BLaER1 treated with 17β-estradiol and CSF1 and Interleukin-3, amounts not matched to agents 10 nM and 100 nM (cell line): ENCODE data around the gene GRID1.
A peak's percentile ranks its signal among the peaks of the same experiment; 100 is the strongest.

ENCODE experiments used
- H3K27ac ChIP-seq, 11 experiments: shearing (Covaris generic); formaldehyde crosslinking; 2 replicates each; pipeline ENCODE4 v1.8.1; 2022
- H3K27me3 ChIP-seq, 11 experiments: shearing (Covaris generic); formaldehyde crosslinking; 2 replicates each; pipeline ENCODE4 v1.8.1; 2022
- H3K36me3 ChIP-seq, 11 experiments: shearing (Covaris generic); formaldehyde crosslinking; 2 replicates each; pipeline ENCODE4 v1.8.1; 2022
- H3K4me1 ChIP-seq, 10 experiments: shearing (Covaris generic); formaldehyde crosslinking; 2 replicates each; pipeline ENCODE4 v1.8.1; 2022
- H3K4me2 ChIP-seq, 11 experiments: shearing (Covaris generic); formaldehyde crosslinking; 2 replicates each; pipeline ENCODE4 v1.8.1; 2022
- H3K4me3 ChIP-seq, 10 experiments: shearing (Covaris generic); formaldehyde crosslinking; 2 replicates each; pipeline ENCODE4 v1.8.1; 2022
- H3K9ac ChIP-seq, 11 experiments: shearing (Covaris generic); formaldehyde crosslinking; 2 replicates each; pipeline ENCODE4 v1.8.1; 2022
- H3K9me3 ChIP-seq, 11 experiments: shearing (Covaris generic); formaldehyde crosslinking; replicated peaks in 1 of 11; 2 replicates each; pipeline ENCODE4 v1.8.1; 2022
- H4K20me1 ChIP-seq, 11 experiments: shearing (Covaris generic); formaldehyde crosslinking; 2 replicates each; pipeline ENCODE4 v1.8.1; 2022
- Cebpa-rat ChIP-seq, 11 experiments: shearing (Covaris generic); IDR thresholded peaks; 2 replicates each; pipeline ENCODE4 v1.8.1; 2022

GRID1 gene

GRCh38 chr10:86261941-86262687 is 104.5 kb downstream of the GRID1 start:
- no peak overlapping the region for H3K9ac ChIP-seq
- H3K4me2 ChIP-seq: peak overlapping the region in 6 of 11 experiments; percentile 24 to 58 (median 42); a peak in 11 of 22 replicates
- H3K9me3 ChIP-seq: no peaks in the 10 kb centered on the region
- H4K20me1 ChIP-seq: peaks cover 0 to 6% (median 0%) of the 10 kb centered on the region in 11 experiments; a peak in 1 of 22 replicates
- H3K4me1 ChIP-seq: peaks cover 8 to 28% (median 17%) of the 10 kb centered on the region in 10 experiments
- 0 out of 22 replicates have a peak, but pooled peaks cover 0 to 4% (median 0%) of the 10 kb centered on the region in 11 experiments for H3K27me3 ChIP-seq
- TF ChIP-seq Cebpa-rat (IDR thresholded peaks at IDR 0.05): no peak
- no peak overlapping the region for H3K4me3 ChIP-seq
- no peak overlapping the region for H3K27ac ChIP-seq
- H3K36me3 ChIP-seq: no peaks in the 10 kb centered on the region

GRCh38 chr10:86261470-86261869 is 105.1 kb downstream of the GRID1 start:
- 0 out of 22 replicates have a peak, but pooled peaks cover 0 to 4% (median 0%) of the 10 kb centered on the region in 11 experiments for H3K27me3 ChIP-seq
- no peak overlapping the region for H3K4me3 ChIP-seq
- H3K4me2 ChIP-seq: no peak overlapping the region
- no peak overlapping the region for H3K9ac ChIP-seq
- H3K9me3 ChIP-seq: no peaks in the 10 kb centered on the region
- no peak for TF ChIP-seq Cebpa-rat (IDR thresholded peaks at IDR 0.05)
- peaks cover 0 to 6% (median 0%) of the 10 kb centered on the region in 11 experiments; a peak in 1 of 22 replicates for H4K20me1 ChIP-seq
- no peak overlapping the region for H3K27ac ChIP-seq
- peaks cover 2 to 21% (median 11%) of the 10 kb centered on the region in 10 experiments; a peak in 18 of 20 replicates for H3K4me1 ChIP-seq
- no peaks in the 10 kb centered on the region for H3K36me3 ChIP-seq

GRCh38 chr10:86260564-86260963 is 106.0 kb downstream of the GRID1 start:
- Histone ChIP-seq H3K36me3 (no peaks in the 10 kb centered on the region), H3K9me3 (no peaks in the 10 kb centered on the region), H3K4me1 (peaks cover 0 to 16% (median 5%) of the 10 kb centered on the region in 10 experiments; a peak in 9 of 20 replicates), H3K4me3 (no peak overlapping the region), H4K20me1 (peaks cover 0 to 6% (median 0%) of the 10 kb centered on the region in 11 experiments; a peak in 1 of 22 replicates), H3K27me3 (0 out of 22 replicates have a peak, but pooled peaks cover 0 to 4% (median 0%) of the 10 kb centered on the region in 11 experiments), H3K9ac (no peak overlapping the region), H3K4me2 (no peak overlapping the region), H3K27ac (no peak overlapping the region)
- TF ChIP-seq Cebpa-rat (IDR thresholded peaks at IDR 0.05): no peak

- Histone ChIP-seq H3K9ac (no peak overlapping the region), H3K27me3 (0 out of 22 replicates have a peak, but pooled peaks cover 0 to 4% (median 0%) of the 10 kb centered on the region in 11 experiments), H3K4me1 (peaks cover 0 to 18% (median 6%) of the 10 kb centered on the region in 10 experiments; a peak in 9 of 20 replicates), H3K27ac (no peak overlapping the region), H4K20me1 (peaks cover 0 to 6% (median 0%) of the 10 kb centered on the region in 11 experiments; a peak in 1 of 22 replicates), H3K9me3 (no peaks in the 10 kb centered on the region), H3K4me2 (no peak overlapping the region), H3K36me3 (no peaks in the 10 kb centered on the region), H3K4me3 (no peak overlapping the region)
- TF ChIP-seq Cebpa-rat (IDR thresholded peaks at IDR 0.05): no peak
Measured at GRCh38 chr10:86259901-86260562, 106.6 kb downstream of the GRID1 start.

- Histone ChIP-seq H3K27me3 (0 out of 22 replicates have a peak, but pooled peaks cover 0 to 4% (median 0%) of the 10 kb centered on the region in 11 experiments), H3K36me3 (no peaks in the 10 kb centered on the region), H3K9me3 (no peaks in the 10 kb centered on the region), H3K27ac (no peak overlapping the region), H3K4me2 (no peak overlapping the region), H3K4me1 (peaks cover 0 to 18% (median 6%) of the 10 kb centered on the region in 10 experiments; a peak in 9 of 20 replicates), H3K4me3 (no peak overlapping the region), H3K9ac (no peak overlapping the region), H4K20me1 (peaks cover 0 to 6% (median 0%) of the 10 kb centered on the region in 11 experiments; a peak in 1 of 22 replicates)
- no peak for TF ChIP-seq Cebpa-rat (IDR thresholded peaks at IDR 0.05)
Measured at GRCh38 chr10:86258941-86259340, 107.7 kb downstream of the GRID1 start.

GRCh38 chr10:86258499-86258898 is 108.1 kb downstream of the GRID1 start:
- Histone ChIP-seq H3K4me2 (no peak overlapping the region), H4K20me1 (peaks cover 0 to 6% (median 0%) of the 10 kb centered on the region in 11 experiments; a peak in 1 of 22 replicates), H3K4me3 (no peak overlapping the region), H3K4me1 (peaks cover 0 to 18% (median 6%) of the 10 kb centered on the region in 10 experiments; a peak in 9 of 20 replicates), H3K27ac (no peak overlapping the region), H3K36me3 (no peaks in the 10 kb centered on the region), H3K9ac (no peak overlapping the region), H3K27me3 (0 out of 22 replicates have a peak, but pooled peaks cover 0 to 4% (median 0%) of the 10 kb centered on the region in 11 experiments), H3K9me3 (no peaks in the 10 kb centered on the region)
- TF ChIP-seq Cebpa-rat (IDR thresholded peaks at IDR 0.05): no peak

GRCh38 chr10:86257683-86258082 is 108.9 kb downstream of the GRID1 start:
- TF ChIP-seq Cebpa-rat (IDR thresholded peaks at IDR 0.05): no peak
- Histone ChIP-seq H3K4me2 (no peak overlapping the region), H3K4me3 (no peak overlapping the region), H3K9ac (no peak overlapping the region), H3K9me3 (no peaks in the 10 kb centered on the region), H3K27me3 (no peaks in the 10 kb centered on the region), H3K27ac (no peak overlapping the region), H3K4me1 (peaks cover 0 to 18% (median 6%) of the 10 kb centered on the region in 10 experiments; a peak in 9 of 20 replicates), H3K36me3 (no peaks in the 10 kb centered on the region), H4K20me1 (peaks cover 0 to 6% (median 0%) of the 10 kb centered on the region in 11 experiments; a peak in 1 of 22 replicates)

- Histone ChIP-seq H3K27me3 (no peaks in the 10 kb centered on the region), H3K27ac (no peak overlapping the region), H4K20me1 (peaks cover 0 to 6% (median 0%) of the 10 kb centered on the region in 11 experiments; a peak in 1 of 22 replicates), H3K4me1 (peaks cover 0 to 11% (median 0%) of the 10 kb centered on the region in 10 experiments; a peak in 4 of 20 replicates), H3K36me3 (no peaks in the 10 kb centered on the region), H3K9me3 (no peaks in the 10 kb centered on the region), H3K4me3 (no peak overlapping the region), H3K9ac (no peak overlapping the region), H3K4me2 (no peak overlapping the region)
- TF ChIP-seq Cebpa-rat (IDR thresholded peaks at IDR 0.05): no peak
Measured at GRCh38 chr10:86256690-86257315, 109.8 kb downstream of the GRID1 start.
